ENCODE results near the gene LATS2.

DNA sequence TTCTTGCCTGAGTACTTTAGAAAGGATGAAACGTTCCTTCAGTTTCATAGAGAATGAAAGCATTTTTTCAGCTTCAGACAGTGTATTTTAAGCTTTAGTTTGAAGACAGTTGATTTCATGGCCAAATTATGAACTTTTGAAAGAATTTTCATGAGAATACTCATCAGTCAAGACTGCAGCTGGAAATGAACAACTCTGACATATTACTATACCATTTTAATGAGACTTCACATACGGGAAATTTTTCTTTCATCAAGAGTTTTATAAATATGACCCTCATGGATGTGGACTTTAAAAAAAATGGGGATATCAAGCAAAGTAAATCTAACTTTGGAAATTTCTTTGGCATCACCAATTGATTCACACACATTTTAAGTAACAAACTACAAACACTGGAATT lies 6.4 kb downstream of the LATS2 start:
- TF ChIP-seq ZNF384 (IDR thresholded peaks at IDR 0.05) = no peak
- TF ChIP-seq FOXM1 (IDR thresholded peaks at IDR 0.05; ENCODE audit: borderline replicate concordance) = no peak
- no peak for TF ChIP-seq FOXK2 (IDR thresholded peaks at IDR 0.05)
- no peak for TF ChIP-seq L3MBTL2 (conservative IDR thresholded peaks at IDR 0.05)
- TF ChIP-seq ELF4 (IDR thresholded peaks at IDR 0.05) = no peak
- no peak for TF ChIP-seq TARDBP (IDR thresholded peaks at IDR 0.05)
- TF ChIP-seq BHLHE40 (IDR thresholded peaks at IDR 0.05; ENCODE audit: borderline replicate concordance) = no peak
